ENCODE results near the gene CFAP54.
"Not testable (repeated sequence)": the region's sequence is repeated elsewhere in the genome, so short reads cannot be mapped to it uniquely, and the experiment has no call there.

CFAP54 gene

DNA sequence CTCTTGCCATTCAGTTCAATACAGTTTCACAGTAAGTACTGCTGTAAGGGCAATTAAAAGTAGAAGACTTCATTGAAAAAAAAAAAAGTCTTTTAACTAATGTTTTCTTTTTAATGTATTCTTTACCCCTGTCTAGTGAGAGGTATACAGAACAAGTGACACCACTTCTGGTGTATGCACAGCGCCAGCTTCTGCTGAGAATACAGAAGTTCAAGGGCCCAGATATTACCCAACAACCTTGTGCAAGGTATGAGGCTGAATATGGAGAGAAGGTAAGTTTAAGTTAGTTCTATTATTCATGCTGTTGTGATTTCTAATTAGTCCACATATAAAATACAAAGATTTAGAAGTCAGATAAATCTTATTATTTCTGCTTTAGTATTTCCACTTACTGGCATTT, 168.7 kb downstream of the CFAP54 start:
- ATAC-seq (ENCODE audit: low read depth) (no peak), DNase-seq (ENCODE audit: low spot score) (no peak)
- TF ChIP-seq, protein P1, sequence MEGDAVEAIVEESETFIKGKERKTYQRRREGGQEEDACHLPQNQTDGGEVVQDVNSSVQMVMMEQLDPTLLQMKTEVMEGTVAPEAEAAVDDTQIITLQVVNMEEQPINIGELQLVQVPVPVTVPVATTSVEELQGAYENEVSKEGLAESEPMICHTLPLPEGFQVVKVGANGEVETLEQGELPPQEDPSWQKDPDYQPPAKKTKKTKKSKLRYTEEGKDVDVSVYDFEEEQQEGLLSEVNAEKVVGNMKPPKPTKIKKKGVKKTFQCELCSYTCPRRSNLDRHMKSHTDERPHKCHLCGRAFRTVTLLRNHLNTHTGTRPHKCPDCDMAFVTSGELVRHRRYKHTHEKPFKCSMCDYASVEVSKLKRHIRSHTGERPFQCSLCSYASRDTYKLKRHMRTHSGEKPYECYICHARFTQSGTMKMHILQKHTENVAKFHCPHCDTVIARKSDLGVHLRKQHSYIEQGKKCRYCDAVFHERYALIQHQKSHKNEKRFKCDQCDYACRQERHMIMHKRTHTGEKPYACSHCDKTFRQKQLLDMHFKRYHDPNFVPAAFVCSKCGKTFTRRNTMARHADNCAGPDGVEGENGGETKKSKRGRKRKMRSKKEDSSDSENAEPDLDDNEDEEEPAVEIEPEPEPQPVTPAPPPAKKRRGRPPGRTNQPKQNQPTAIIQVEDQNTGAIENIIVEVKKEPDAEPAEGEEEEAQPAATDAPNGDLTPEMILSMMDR (IDR thresholded peaks at IDR 0.05; ENCODE audit: poor library complexity, severe bottlenecking), result no peak
- no peaks in the 10 kb centered on the region for H3K36me3 ChIP-seq (ENCODE audit: low read depth)
- no peaks in the 10 kb centered on the region for H3K4me1 ChIP-seq (ENCODE audit: insufficient read depth, poor library complexity, severe bottlenecking)
- H3K27me3 ChIP-seq (ENCODE audit: insufficient read depth, poor library complexity, severe bottlenecking), result peaks cover 3% of the 10 kb centered on the region
- no peaks in the 10 kb centered on the region for H3K9me3 ChIP-seq (ENCODE audit: severe bottlenecking)
- H3K27ac ChIP-seq (ENCODE audit: poor library complexity, severe bottlenecking), result no peak overlapping the region
- H3K4me3 ChIP-seq (ENCODE audit: severe bottlenecking), result no peak overlapping the region

DNA sequence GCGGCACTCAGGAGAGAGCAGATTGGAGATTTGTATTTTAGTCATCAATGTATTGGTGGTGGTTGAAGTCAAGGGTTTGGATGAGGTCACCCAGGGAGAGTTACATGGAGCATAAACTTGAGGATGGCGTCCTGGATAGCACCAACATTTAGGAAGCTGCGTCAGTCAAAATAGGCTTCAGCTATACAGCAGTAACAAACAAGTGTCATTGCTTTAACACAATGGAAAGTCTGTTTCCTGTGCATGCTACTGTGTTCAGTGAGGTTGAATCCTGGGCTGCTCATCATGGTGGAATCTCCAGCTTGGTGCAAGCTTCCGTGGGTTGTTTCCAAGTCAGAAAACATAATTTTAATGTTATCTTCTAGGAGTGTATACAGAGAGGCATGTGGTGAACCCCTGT, 180.4 kb downstream of the CFAP54 start:
- no peak overlapping the region for H3K27ac ChIP-seq (ENCODE audit: poor library complexity, severe bottlenecking)
- DNase-seq (ENCODE audit: low spot score), result no peak

DNA sequence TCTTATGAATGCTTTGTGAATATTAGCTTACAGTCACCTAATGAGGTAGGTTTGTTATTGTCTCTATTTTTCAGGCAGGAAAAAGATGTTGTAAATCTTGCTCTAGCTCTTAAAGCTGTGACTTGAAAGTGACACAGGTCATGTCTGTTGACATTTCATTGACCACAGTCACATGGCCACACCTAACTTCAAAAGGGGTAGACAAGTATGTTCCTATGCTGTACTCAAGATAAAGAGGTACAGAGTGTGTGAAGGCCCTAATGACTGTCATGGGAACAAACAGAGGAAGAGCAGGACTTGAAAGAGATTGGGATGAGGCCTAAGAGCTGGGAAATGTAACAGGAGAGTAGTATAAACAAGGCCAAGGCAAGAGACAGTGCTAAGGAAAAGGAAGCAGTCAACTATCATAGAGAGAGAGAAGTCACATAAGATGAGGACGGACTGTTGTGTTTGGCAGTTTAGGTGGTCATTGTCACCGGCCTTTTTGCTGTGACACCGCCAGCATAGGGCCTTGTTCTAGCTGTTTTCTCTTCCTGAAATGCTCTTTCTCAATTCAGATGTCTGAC, 181.0 kb downstream of the CFAP54 start:
- no peaks in the 10 kb centered on the region for H3K9me3 ChIP-seq (ENCODE audit: severe bottlenecking)
- no peak overlapping the region for H3K27ac ChIP-seq (ENCODE audit: poor library complexity, severe bottlenecking)
- ATAC-seq (ENCODE audit: low read depth), result no peak
- TF ChIP-seq, protein P1 (IDR thresholded peaks at IDR 0.05; ENCODE audit: poor library complexity, severe bottlenecking), result no peak
- no peak for DNase-seq (ENCODE audit: low spot score)
- no peaks in the 10 kb centered on the region for H3K4me1 ChIP-seq (ENCODE audit: insufficient read depth, poor library complexity, severe bottlenecking)
- H3K36me3 ChIP-seq (ENCODE audit: low read depth), result no peaks in the 10 kb centered on the region
- H3K27me3 ChIP-seq (ENCODE audit: insufficient read depth, poor library complexity, severe bottlenecking), result no peaks in the 10 kb centered on the region
- H3K4me3 ChIP-seq (ENCODE audit: severe bottlenecking), result no peak overlapping the region

More for the DNA sequence above, 180.4 kb downstream of the CFAP54 start:
- Histone ChIP-seq H3K4me3 (ENCODE audit: severe bottlenecking) (no peak overlapping the region), H3K4me1 (ENCODE audit: insufficient read depth, poor library complexity, severe bottlenecking) (no peaks in the 10 kb centered on the region), H3K36me3 (ENCODE audit: low read depth) (no peaks in the 10 kb centered on the region), H3K9me3 (ENCODE audit: severe bottlenecking) (no peaks in the 10 kb centered on the region), H3K27me3 (ENCODE audit: insufficient read depth, poor library complexity, severe bottlenecking) (no peaks in the 10 kb centered on the region)
- TF ChIP-seq, protein P1 (IDR thresholded peaks at IDR 0.05; ENCODE audit: poor library complexity, severe bottlenecking), result no peak
- ATAC-seq (ENCODE audit: low read depth), result no peak

GRCh38 chr12:96675519-96675918, 186.1 kb downstream of the CFAP54 start:
- H3K4me3 ChIP-seq (ENCODE audit: severe bottlenecking); ATAC-seq (ENCODE audit: low read depth); H3K4me1 ChIP-seq (ENCODE audit: insufficient read depth, poor library complexity, severe bottlenecking); H3K27me3 ChIP-seq (ENCODE audit: insufficient read depth, poor library complexity, severe bottlenecking); DNase-seq (ENCODE audit: low spot score); H3K36me3 ChIP-seq (ENCODE audit: low read depth); H3K27ac ChIP-seq (ENCODE audit: poor library complexity, severe bottlenecking); H3K9me3 ChIP-seq (ENCODE audit: severe bottlenecking): not testable (repeated sequence)

- no peaks in the 10 kb centered on the region for H3K4me1 ChIP-seq (ENCODE audit: insufficient read depth, poor library complexity, severe bottlenecking)
- DNase-seq (ENCODE audit: low spot score), result no peak
These were observed 188.0 kb downstream of the CFAP54 start for GRCh38 chr12:96677363-96677762.

More at GRCh38 chr12:96677363-96677762, 188.0 kb downstream of the CFAP54 start:
- Histone ChIP-seq H3K27ac (ENCODE audit: poor library complexity, severe bottlenecking) (no peak overlapping the region), H3K27me3 (ENCODE audit: insufficient read depth, poor library complexity, severe bottlenecking) (no peaks in the 10 kb centered on the region), H3K4me3 (ENCODE audit: severe bottlenecking) (no peak overlapping the region), H3K36me3 (ENCODE audit: low read depth) (no peaks in the 10 kb centered on the region), H3K9me3 (ENCODE audit: severe bottlenecking) (no peaks in the 10 kb centered on the region)
- no peak for ATAC-seq (ENCODE audit: low read depth)
- TF ChIP-seq, protein P1 (IDR thresholded peaks at IDR 0.05; ENCODE audit: poor library complexity, severe bottlenecking), result no peak
